Suprapubic skin (tissue), 4 donors: ENCODE results near the gene CA11. TPM values are rescaled to one million over a fixed set of nuclear protein-coding genes. Genes with fewer than 3 reads are reported as not detected.

ENCODE experiments used
- DNase-seq, 2 donors: peaks; one replicate each; pipeline ENCODE4 v3.0.0-alpha.2; 2019; ENCODE audit warnings: low spot score in 2 of 2
- H3K27ac ChIP-seq: fragments of 200-600 bp; sonication (generic); one replicate; pipeline ENCODE4 v1.5.1; 2019
- H3K27me3 ChIP-seq: fragments of 200-600 bp; sonication (generic); one replicate; pipeline ENCODE4 v1.5.1; 2019
- H3K36me3 ChIP-seq: fragments of 200-600 bp; sonication (generic); one replicate; pipeline ENCODE4 v1.5.1; 2019
- H3K4me1 ChIP-seq: fragments of 200-600 bp; sonication (generic); one replicate; pipeline ENCODE4 v1.5.1; 2019
- H3K4me3 ChIP-seq: fragments of 200-600 bp; sonication (generic); one replicate; pipeline ENCODE4 v1.5.1; 2019; ENCODE audit warnings: mild to moderate bottlenecking
- H3K9me3 ChIP-seq: fragments of 200-600 bp; sonication (generic); one replicate; pipeline ENCODE4 v1.5.1; 2019
- EP300 ChIP-seq: sonication (generic); formaldehyde crosslinking; IDR thresholded peaks from one replicate; pipeline ENCODE4 v1.6.1; 2017; ENCODE audit warnings: antibody characterized with exemption
- POLR2A ChIP-seq, 2 donors: fragments of 450-650 bp; IDR thresholded peaks; one replicate each; pipeline ENCODE4 v1.6.1; 2017; ENCODE audit warnings: antibody characterized with exemption in 2 of 2, mild to moderate bottlenecking in 2 of 2, moderate library complexity in 2 of 2
- POLR2AphosphoS5 ChIP-seq, 3 donors: sonication (generic); formaldehyde crosslinking; IDR thresholded peaks; one replicate each; pipeline ENCODE4 v1.6.1; 2017; ENCODE audit warnings: antibody characterized with exemption in 3 of 3
- WGBS: methylation state at CpG from one replicate; pipeline ENCODE4 v1.1.5; 2018; 5-methylcytosine and 5-hydroxymethylcytosine counted together
- total RNA-seq, 4 donors: library from RNA; depleted of rRNA; stranded (reverse); fragments of >200 nt; gene quantifications; one replicate each; pipeline ENCODE4 v1.1.0, GENCODE V29; 2016
- TF ChIP-seq, protein P1 (sequence below), 2 donors: fragments of 200-600 bp in 1 of 2; fragments of 450-650 bp in 1 of 2; sonication (generic) in 1 of 2; IDR thresholded peaks; one replicate each; pipeline ENCODE4 v1.5.1; 2016 to 2019; ENCODE audit warnings: antibody characterized with exemption in 2 of 2, mild to moderate bottlenecking in 1 of 2, moderate library complexity in 1 of 2

CA11 gene
- total RNA-seq, 4 donors from 2014 or later = 8.8 to 11.0 (median 9.7) TPM

DNA sequence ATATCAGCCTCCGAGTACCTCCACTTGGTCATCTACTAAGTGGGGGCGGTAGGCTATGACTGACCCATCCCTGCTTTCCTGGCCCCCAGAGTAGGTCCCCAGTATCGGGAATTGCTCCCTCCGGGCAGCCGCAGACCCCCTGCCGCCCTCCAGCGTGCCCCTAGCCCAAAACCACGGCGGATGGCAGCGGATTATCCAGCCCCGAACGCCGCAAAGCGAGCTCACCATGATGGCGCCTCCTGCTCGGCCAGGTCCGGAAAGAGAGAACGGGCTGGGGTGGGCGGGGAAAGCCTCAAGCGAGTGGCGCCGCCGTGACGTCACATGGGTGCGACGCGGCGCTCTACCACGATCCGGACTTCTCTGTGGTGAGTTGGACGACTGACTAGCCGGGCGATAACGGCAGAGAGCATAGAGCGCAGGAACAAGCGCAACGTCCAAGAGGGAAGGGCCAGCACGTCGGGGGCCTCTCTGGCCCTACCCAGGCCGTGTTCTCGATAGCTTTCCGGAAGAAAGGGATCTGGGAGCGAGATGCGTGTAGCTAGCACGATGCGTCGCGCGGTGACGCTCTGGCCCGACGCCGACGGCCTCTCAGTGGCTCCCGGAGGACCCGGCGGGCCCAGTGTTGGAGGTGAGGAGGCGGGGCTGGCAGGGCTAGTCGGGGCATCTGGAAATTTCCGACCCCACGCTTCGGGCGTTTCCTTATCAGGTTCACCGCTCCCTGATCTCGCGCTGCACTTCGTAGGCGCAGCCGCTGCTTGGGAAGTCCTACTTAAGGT lies 26.9 kb downstream of the CA11 start, which contains the start of the genes RPL18 and SPHK2:
TSS of gene RPL18 (minus strand) at position 263 of the 776 bp plus-strand sequence. CDS start at position 228, 35 bp downstream.
TSS of gene SPHK2 (plus strand) at position 591 of the 776 bp plus-strand sequence. CDS start 1,009 bp downstream, outside the sequence.
- Histone ChIP-seq H3K4me1 (peaks cover 72% of the 10 kb centered on the region), H3K27ac (peak within 1 kb of the TSS; percentile 88), H3K36me3 (peaks cover 30% of the 10 kb centered on the region), H3K4me3 (peak within 1 kb of the TSS; percentile 81), H3K27me3 (no peaks in the 10 kb centered on the region), H3K9me3 (no peaks in the 10 kb centered on the region)
- WGBS = under 1% methylated on average over 47 of the region's 69 CpGs
- TF ChIP-seq, protein P1, sequence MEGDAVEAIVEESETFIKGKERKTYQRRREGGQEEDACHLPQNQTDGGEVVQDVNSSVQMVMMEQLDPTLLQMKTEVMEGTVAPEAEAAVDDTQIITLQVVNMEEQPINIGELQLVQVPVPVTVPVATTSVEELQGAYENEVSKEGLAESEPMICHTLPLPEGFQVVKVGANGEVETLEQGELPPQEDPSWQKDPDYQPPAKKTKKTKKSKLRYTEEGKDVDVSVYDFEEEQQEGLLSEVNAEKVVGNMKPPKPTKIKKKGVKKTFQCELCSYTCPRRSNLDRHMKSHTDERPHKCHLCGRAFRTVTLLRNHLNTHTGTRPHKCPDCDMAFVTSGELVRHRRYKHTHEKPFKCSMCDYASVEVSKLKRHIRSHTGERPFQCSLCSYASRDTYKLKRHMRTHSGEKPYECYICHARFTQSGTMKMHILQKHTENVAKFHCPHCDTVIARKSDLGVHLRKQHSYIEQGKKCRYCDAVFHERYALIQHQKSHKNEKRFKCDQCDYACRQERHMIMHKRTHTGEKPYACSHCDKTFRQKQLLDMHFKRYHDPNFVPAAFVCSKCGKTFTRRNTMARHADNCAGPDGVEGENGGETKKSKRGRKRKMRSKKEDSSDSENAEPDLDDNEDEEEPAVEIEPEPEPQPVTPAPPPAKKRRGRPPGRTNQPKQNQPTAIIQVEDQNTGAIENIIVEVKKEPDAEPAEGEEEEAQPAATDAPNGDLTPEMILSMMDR (IDR thresholded peaks at IDR 0.05) = no peak
- TF ChIP-seq EP300 (no peak), POLR2A (IDR thresholded peaks at IDR 0.05) (peak; percentile 93 to 94), POLR2AphosphoS5 (IDR thresholded peaks at IDR 0.05) (peak; percentile 73 to 98 (median 76))
- DNase-seq = peak; percentile 98

DNA sequence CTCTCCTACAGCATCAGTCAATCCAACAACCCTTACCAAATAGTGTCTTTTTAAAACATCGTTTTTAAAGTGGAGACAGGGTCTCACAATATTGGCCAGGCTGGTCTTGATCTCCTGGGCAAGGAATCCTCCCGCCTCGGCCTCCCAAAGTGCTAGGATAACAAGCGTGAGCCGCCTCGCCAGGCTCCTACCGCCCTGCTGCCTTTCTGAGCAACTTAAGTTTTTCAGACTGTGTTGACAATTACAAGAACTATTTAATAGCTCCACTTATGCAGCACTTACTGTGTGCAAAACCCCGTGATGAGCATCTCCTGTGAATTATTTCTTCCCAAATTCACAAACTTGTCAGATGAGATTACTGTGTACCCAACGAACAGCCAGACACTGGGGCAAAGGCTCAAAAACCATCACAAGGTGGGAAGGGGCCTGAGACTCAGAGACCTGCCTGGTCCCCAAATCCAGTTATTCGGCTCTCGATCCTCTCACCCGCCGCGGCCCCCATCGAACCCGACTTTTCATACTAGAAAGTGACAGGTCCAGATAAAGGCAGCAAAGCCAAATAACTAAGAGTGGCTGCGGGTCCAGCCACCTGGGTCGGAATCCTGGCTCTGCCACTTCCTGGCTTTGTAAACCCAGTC lies 27.6 kb downstream of the CA11 start:
- TF ChIP-seq, protein P1 (IDR thresholded peaks at IDR 0.05) = no peak
- TF ChIP-seq POLR2AphosphoS5 (IDR thresholded peaks at IDR 0.05) (no peak), EP300 (no peak), POLR2A (IDR thresholded peaks at IDR 0.05) (no peak)
- Histone ChIP-seq H3K4me1 (peaks cover 69% of the 10 kb centered on the region), H3K4me3 (peak overlapping the region; percentile 81), H3K36me3 (peaks cover 30% of the 10 kb centered on the region), H3K27ac (peak overlapping the region; percentile 88), H3K27me3 (no peaks in the 10 kb centered on the region), H3K9me3 (no peaks in the 10 kb centered on the region)
- DNase-seq = no peak
- under 1% methylated on average over 9 of the region's 18 CpGs for WGBS

DNA sequence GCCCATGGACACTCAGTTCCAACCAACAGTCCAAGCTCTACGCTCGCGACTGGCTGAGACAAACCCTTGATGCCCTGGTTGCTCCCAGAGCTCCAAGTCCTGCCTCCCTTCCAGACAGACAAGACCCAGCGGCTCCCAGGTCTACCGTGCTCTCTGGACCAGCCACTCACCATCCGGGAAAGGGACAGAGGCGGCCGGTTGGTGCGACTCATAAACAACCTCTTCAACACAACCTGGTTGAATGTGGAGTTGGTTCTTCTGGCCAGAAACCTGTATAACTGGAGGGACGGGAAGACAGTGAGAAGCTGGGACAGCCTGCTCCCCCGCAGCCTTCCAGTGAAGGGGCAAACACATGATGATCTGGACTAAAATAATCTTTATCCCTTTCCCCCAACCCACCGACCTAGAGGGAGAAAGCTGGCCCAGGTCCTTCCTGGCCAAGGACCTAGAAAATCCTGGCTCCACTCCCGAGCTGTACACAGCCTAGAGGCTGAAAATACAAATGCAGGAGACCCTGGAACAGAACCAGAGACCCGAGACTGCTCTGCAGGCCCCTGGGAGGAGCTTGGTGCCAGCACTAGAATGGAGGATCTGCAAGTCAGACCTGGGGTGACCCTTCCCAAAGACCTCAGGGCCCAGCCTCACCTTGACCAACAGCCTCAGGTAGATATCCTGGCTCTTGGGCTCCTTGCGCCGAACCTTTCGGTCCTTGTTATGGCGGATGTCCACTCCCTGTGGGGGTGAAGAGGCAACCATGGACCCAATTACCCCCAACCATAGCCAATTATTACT lies 28.6 kb downstream of the CA11 start:
- Histone ChIP-seq H3K4me3 (peak overlapping the region; percentile 81), H3K4me1 (peaks cover 60% of the 10 kb centered on the region), H3K27me3 (no peaks in the 10 kb centered on the region), H3K36me3 (peaks cover 30% of the 10 kb centered on the region), H3K27ac (peak overlapping the region; percentile 88), H3K9me3 (no peaks in the 10 kb centered on the region)
- 52% methylated on average over 17 of the region's 18 CpGs for WGBS
- no peak for DNase-seq
- no peak for TF ChIP-seq POLR2A (IDR thresholded peaks at IDR 0.05)
- no peak for TF ChIP-seq POLR2AphosphoS5 (IDR thresholded peaks at IDR 0.05)
- TF ChIP-seq EP300 = no peak
- TF ChIP-seq, protein P1 (IDR thresholded peaks at IDR 0.05) = no peak

DNA sequence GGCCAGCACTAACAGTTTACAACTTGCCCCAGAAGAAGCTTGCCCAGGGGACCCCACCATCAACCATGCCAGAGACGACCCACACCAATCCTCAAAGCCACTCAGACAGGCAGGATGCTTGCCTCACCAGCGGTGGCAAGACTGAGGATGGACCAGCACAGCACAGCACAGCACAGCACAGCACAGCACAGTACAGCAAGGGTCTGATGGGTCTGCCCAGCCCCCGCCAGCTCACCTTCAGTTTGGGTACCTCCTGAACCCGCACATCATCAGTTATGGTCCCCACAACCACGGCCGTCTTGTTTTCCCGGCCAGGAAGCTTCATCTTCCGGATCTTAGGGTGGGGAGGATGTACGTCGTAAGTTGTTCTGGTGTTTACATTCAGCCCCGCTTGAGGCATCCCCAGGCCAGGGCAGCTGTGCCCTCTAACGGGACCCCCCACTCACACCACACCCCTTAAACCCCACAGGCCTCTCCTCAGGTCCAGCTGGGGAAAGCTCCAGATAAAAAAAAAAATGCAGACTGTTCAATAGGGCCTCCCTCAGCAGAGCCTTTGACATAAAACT lies 29.4 kb downstream of the CA11 start:
- H3K4me1 ChIP-seq = peaks cover 57% of the 10 kb centered on the region
- H3K9me3 ChIP-seq = no peaks in the 10 kb centered on the region
- H3K4me3 ChIP-seq = peak overlapping the region; percentile 81
- H3K27ac ChIP-seq = peak overlapping the region; percentile 88
- peaks cover 30% of the 10 kb centered on the region for H3K36me3 ChIP-seq
- no peak for TF ChIP-seq POLR2A (IDR thresholded peaks at IDR 0.05)
- TF ChIP-seq, protein P1 (IDR thresholded peaks at IDR 0.05) = no peak
- TF ChIP-seq EP300 = no peak
- TF ChIP-seq POLR2AphosphoS5 (IDR thresholded peaks at IDR 0.05) = no peak
- WGBS = 69% methylated on average over 10 of the region's 12 CpGs
- no peaks in the 10 kb centered on the region for H3K27me3 ChIP-seq
- no peak for DNase-seq
